ENCODE results near the gene MRPL38.

MRPL38 gene

DNA sequence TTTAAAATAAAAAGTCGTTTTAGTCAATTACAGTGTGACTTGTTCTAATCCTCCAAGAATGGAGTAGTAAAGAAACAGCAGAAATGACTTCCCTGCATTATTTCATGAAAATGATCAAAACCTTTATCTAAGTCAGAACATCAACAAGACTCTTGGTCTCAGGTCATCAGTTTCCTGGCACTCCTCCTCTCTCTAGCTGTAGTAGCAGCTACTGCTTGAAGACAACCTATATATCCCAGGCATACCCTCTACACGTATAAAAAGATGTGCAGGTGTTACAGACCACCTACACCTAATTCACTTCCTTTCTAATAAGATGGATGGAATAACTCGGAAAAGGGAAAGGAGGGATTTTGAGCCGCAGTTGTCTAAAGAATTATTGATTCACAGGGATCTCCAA, 37.8 kb upstream of the MRPL38 start:
- no peak overlapping the region for H3K4me3 ChIP-seq (replicated peaks; ENCODE audit: low read depth, low read length)
- H3K27me3 ChIP-seq (replicated peaks; ENCODE audit: control insufficient read depth, insufficient read depth, low read length) = no peaks in the 10 kb centered on the region
- peaks cover 2% of the 10 kb centered on the region for H3K36me3 ChIP-seq (ENCODE audit: control insufficient read depth, insufficient read depth, low read length)
- DNase-seq (ENCODE audit: extremely low read depth, insufficient read length) = no peak
- TF ChIP-seq, protein P1, sequence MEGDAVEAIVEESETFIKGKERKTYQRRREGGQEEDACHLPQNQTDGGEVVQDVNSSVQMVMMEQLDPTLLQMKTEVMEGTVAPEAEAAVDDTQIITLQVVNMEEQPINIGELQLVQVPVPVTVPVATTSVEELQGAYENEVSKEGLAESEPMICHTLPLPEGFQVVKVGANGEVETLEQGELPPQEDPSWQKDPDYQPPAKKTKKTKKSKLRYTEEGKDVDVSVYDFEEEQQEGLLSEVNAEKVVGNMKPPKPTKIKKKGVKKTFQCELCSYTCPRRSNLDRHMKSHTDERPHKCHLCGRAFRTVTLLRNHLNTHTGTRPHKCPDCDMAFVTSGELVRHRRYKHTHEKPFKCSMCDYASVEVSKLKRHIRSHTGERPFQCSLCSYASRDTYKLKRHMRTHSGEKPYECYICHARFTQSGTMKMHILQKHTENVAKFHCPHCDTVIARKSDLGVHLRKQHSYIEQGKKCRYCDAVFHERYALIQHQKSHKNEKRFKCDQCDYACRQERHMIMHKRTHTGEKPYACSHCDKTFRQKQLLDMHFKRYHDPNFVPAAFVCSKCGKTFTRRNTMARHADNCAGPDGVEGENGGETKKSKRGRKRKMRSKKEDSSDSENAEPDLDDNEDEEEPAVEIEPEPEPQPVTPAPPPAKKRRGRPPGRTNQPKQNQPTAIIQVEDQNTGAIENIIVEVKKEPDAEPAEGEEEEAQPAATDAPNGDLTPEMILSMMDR (IDR thresholded peaks at IDR 0.05; ENCODE audit: insufficient read depth, low read length, poor library complexity, severe bottlenecking) = no peak

DNA sequence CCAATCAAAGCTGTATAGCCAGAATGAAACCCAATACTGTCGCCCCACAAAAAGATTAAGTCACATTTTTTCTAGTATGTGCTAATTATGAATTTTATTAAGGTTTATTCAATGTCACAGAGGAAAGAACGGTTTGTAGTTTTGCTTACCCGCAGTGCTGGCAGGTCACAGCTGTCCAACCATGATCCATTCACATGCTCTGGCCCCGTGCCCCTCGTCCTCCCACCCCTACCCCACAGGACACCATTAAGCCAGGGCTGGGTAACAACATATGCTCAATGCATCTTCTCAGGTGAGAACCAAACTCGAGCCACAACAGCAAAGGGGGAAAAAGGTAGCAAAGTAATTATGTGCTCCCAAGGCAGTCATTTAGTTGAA, 36.7 kb upstream of the MRPL38 start:
- Histone ChIP-seq H3K27me3 (replicated peaks; ENCODE audit: control insufficient read depth, insufficient read depth, low read length) (no peaks in the 10 kb centered on the region), H3K4me3 (replicated peaks; ENCODE audit: low read depth, low read length) (peak overlapping the region; percentile 89), H3K36me3 (ENCODE audit: control insufficient read depth, insufficient read depth, low read length) (no peaks in the 10 kb centered on the region; the same call in 1 of the 2 replicates)
- TF ChIP-seq, protein P1 (IDR thresholded peaks at IDR 0.05; ENCODE audit: insufficient read depth, low read length, poor library complexity, severe bottlenecking) = no peak
- DNase-seq (ENCODE audit: extremely low read depth, insufficient read length) = no peak

DNA sequence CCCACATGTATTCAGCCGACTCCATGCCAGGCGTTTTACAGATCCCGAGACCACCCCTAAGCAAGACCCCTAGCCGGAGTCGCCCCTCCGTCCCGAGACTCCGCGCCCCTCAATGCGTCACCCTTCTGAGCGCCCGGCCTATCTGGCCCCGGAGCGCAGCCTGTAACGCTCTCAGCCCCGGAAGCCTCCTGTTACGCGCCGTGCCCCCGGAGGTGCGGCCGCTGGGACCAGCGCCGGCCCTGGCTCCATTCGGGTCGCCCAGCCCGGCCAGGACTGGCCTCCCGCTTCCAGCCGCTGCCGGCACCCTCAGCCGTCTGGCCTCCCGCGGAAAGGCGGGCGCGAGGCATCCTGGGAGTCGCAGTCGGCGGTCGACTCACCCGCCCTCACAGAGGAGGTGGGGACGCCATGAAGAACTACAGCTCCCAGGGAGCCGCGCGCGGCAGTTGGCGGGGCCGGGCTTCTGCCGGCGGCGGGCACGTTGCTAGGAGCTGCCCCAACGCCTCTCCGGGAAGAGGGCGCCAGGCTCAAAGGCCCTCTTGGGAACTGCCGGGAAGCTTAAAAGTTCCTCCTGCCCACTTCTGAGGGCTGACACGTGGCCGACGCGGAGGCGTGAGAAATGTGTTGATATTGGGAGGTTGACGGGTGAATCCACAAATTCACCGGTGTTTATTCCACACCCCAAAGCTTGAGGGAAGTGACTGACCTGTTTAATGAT, 36.2 kb upstream of the MRPL38 start, which contains the start of gene FBF1:
FBF1 (minus strand) TSS at position 316 of the 715 bp plus-strand sequence. CDS start 2,893 bp downstream, outside the sequence.
- DNase-seq (ENCODE audit: extremely low read depth, insufficient read length) = peak; percentile 89
- TF ChIP-seq, protein P1 (IDR thresholded peaks at IDR 0.05; ENCODE audit: insufficient read depth, low read length, poor library complexity, severe bottlenecking) = no peak
- no peaks in the 10 kb centered on the region for H3K27me3 ChIP-seq (replicated peaks; ENCODE audit: control insufficient read depth, insufficient read depth, low read length)
- H3K36me3 ChIP-seq (ENCODE audit: control insufficient read depth, insufficient read depth, low read length) = no peaks in the 10 kb centered on the region
- peak within 1 kb of the TSS; percentile 89 for H3K4me3 ChIP-seq (replicated peaks; ENCODE audit: low read depth, low read length)

DNA sequence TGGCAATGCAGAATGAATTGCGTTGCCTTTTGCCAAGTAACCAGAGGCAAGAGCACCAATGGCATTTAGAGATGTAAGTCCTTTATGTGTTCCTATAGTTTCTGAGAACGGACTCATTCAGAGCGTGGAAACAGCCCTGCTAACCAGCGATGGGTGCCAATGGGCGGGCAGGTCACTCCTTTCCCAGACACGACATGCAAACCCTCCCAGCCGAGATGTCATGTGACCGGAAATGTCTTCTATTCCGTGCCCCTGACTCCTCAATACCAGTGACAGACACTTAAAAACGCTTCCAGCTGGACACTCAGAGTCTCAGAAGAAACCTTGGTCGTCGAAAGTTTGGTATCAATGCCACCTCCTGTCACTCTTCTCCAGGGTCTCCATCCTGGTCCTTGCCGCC, 33.0 kb upstream of the MRPL38 start:
- no peaks in the 10 kb centered on the region for H3K36me3 ChIP-seq (ENCODE audit: control insufficient read depth, insufficient read depth, low read length)
- H3K27me3 ChIP-seq (replicated peaks; ENCODE audit: control insufficient read depth, insufficient read depth, low read length) = no peaks in the 10 kb centered on the region
- no peak for DNase-seq (ENCODE audit: extremely low read depth, insufficient read length)
- TF ChIP-seq, protein P1 (IDR thresholded peaks at IDR 0.05; ENCODE audit: insufficient read depth, low read length, poor library complexity, severe bottlenecking) = no peak
- no peak overlapping the region for H3K4me3 ChIP-seq (replicated peaks; ENCODE audit: low read depth, low read length)

DNA sequence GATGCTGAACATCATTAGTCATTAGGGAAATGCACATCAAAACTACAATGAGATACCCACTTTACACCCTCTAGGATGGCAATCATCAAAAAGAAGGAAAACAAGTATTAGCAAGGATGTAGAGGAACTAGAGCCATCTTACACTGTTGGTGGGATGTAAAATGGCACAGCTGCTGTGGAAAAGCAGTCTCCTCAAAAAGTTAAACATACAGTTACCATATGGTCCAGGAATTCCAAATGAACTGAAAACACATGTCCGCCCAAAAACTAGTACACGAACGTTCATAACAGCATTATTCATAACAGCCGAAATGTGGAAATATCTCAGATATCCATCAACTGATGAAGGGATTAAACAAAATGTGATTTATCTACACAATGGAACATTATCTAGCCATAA, 29.1 kb upstream of the MRPL38 start:
- no peak overlapping the region for H3K4me3 ChIP-seq (replicated peaks; ENCODE audit: low read depth, low read length)
- no peak for DNase-seq (ENCODE audit: extremely low read depth, insufficient read length)
- TF ChIP-seq, protein P1 (IDR thresholded peaks at IDR 0.05; ENCODE audit: insufficient read depth, low read length, poor library complexity, severe bottlenecking) = no peak
- H3K27me3 ChIP-seq (replicated peaks; ENCODE audit: control insufficient read depth, insufficient read depth, low read length) = no peaks in the 10 kb centered on the region
- H3K36me3 ChIP-seq (ENCODE audit: control insufficient read depth, insufficient read depth, low read length) = no peaks in the 10 kb centered on the region

Measured in GM06990 (cell line).